Breast epithelium (tissue), 4 donors: Measurements from ENCODE around the gene STAT3. TPM values are rescaled to one million over a fixed set of nuclear protein-coding genes. Genes with fewer than 3 reads are reported as not detected.

ENCODE experiments used
- DNase-seq, 2 donors: peaks; one replicate each; pipeline ENCODE4 v3.0.0-alpha.2; 2019; ENCODE audit warnings: low spot score in 2 of 2
- H3K27ac ChIP-seq, 2 donors: fragments of 200-600 bp; sonication (generic) in 1 of 2; one replicate each; pipeline ENCODE4 v1.5.1; 2016 to 2019; ENCODE audit warnings: mild to moderate bottlenecking in 1 of 2
- H3K27me3 ChIP-seq, 2 donors: fragments of 200-600 bp; sonication (generic) in 1 of 2; one replicate each; pipeline versions ENCODE4 v1.5.1 to v1.6.0; 2017 to 2019; ENCODE audit warnings: control low read depth in 1 of 2, mild to moderate bottlenecking in 1 of 2
- H3K36me3 ChIP-seq: fragments of 200-600 bp; one replicate; pipeline ENCODE4 v1.5.1; 2019
- H3K4me1 ChIP-seq, 2 donors: fragments of 200-600 bp; sonication (generic); one replicate each; pipeline ENCODE4 v1.5.1; 2016 to 2019; ENCODE audit warnings: control low read depth in 1 of 2
- H3K4me3 ChIP-seq, 3 donors: fragments of 200-600 bp; sonication (generic); 1 replicate in 2 of 3; 2 replicates in 1 of 3; pipeline ENCODE4 v1.5.1; 2016 to 2019; ENCODE audit warnings: mild to moderate bottlenecking in 3 of 3, moderate library complexity in 2 of 3
- H3K9me3 ChIP-seq, 2 donors: fragments of 200-600 bp; sonication (generic) in 1 of 2; one replicate each; pipeline ENCODE4 v1.5.1; 2016 to 2019; ENCODE audit warnings: control low read depth in 1 of 2
- CTCF ChIP-seq, 3 donors: fragments of 450-650 bp; IDR thresholded peaks; one replicate each; pipeline ENCODE4 v1.5.1; 2016 to 2017; ENCODE audit warnings: antibody characterized with exemption in 3 of 3, mild to moderate bottlenecking in 3 of 3, moderate library complexity in 3 of 3
- POLR2A ChIP-seq: fragments of 450-650 bp; IDR thresholded peaks from one replicate; pipeline ENCODE4 v1.6.1; 2016; ENCODE audit warnings: antibody characterized with exemption, mild to moderate bottlenecking, moderate library complexity
- POLR2AphosphoS5 ChIP-seq, 3 donors: sonication (generic); formaldehyde crosslinking; IDR thresholded peaks; one replicate each; pipeline ENCODE4 v1.6.1; 2017; ENCODE audit warnings: antibody characterized with exemption in 3 of 3
- intact Hi-C: fragments of 100-400 bp; cut with DNase I; formaldehyde crosslinking; loops from one replicate; pipeline ENCODE4 v1.15.1; 2023; ENCODE audit warnings: low total_unique reads
- total RNA-seq, 3 donors: library from RNA; depleted of rRNA; stranded (reverse); fragments of >200 nt; gene quantifications; one replicate each; pipeline ENCODE4 v1.1.0, GENCODE V29; 2016

The STAT3 gene
- total RNA-seq, 3 donors from 2014 or later, result 193 to 322 (median 238) TPM

GRCh38 chr17:42296012-42296411 lies 92.2 kb downstream of the STAT3 start:
- intact Hi-C loops, result no loop called here
- no peak for TF ChIP-seq CTCF (IDR thresholded peaks at IDR 0.05)
- TF ChIP-seq POLR2A, result no peak
- no peak for TF ChIP-seq POLR2AphosphoS5 (IDR thresholded peaks at IDR 0.05)
- no peaks in the 10 kb centered on the region for H3K36me3 ChIP-seq

GRCh38 chr17:42294469-42295398 lies 93.5 kb downstream of the STAT3 start:
- H3K36me3 ChIP-seq, result no peaks in the 10 kb centered on the region
- intact Hi-C loops, result no loop called here
- no peak overlapping the region for H3K4me3 ChIP-seq
- H3K27me3 ChIP-seq, result no peaks in the 10 kb centered on the region
- H3K4me1 ChIP-seq, result peaks cover 0 to under 1% of the 10 kb centered on the region in 2 donors
- no peak for TF ChIP-seq CTCF (IDR thresholded peaks at IDR 0.05)
- no peak for TF ChIP-seq POLR2A
- no peak for TF ChIP-seq POLR2AphosphoS5 (IDR thresholded peaks at IDR 0.05)
- no peaks in the 10 kb centered on the region for H3K9me3 ChIP-seq
- DNase-seq, result peak; percentile 57 to 77
- peak overlapping the region; percentile 40 to 48 for H3K27ac ChIP-seq

More at GRCh38 chr17:42296012-42296411, 92.2 kb downstream of the STAT3 start:
- no peak for DNase-seq
- H3K4me3 ChIP-seq, result no peak overlapping the region
- no peak overlapping the region for H3K27ac ChIP-seq
- H3K4me1 ChIP-seq, result no peaks in the 10 kb centered on the region
- H3K9me3 ChIP-seq, result no peaks in the 10 kb centered on the region
- H3K27me3 ChIP-seq, result no peaks in the 10 kb centered on the region

GRCh38 chr17:42291129-42291528 lies 97.1 kb downstream of the STAT3 start:
- Histone ChIP-seq H3K9me3 (no peaks in the 10 kb centered on the region), H3K4me1 (peaks cover 13% of the 10 kb centered on the region in 2 donors), H3K27ac (no peak overlapping the region), H3K27me3 (no peaks in the 10 kb centered on the region), H3K4me3 (no peak overlapping the region), H3K36me3 (no peaks in the 10 kb centered on the region)
- intact Hi-C loops, result no loop called here
- TF ChIP-seq POLR2AphosphoS5 (IDR thresholded peaks at IDR 0.05) (no peak), CTCF (IDR thresholded peaks at IDR 0.05) (no peak), POLR2A (no peak)
- DNase-seq, result no peak

- no peaks in the 10 kb centered on the region for H3K27me3 ChIP-seq
- no peaks in the 10 kb centered on the region for H3K36me3 ChIP-seq
- no peak for DNase-seq
- no peak for TF ChIP-seq POLR2AphosphoS5 (IDR thresholded peaks at IDR 0.05)
- intact Hi-C loops, result no loop called here
- no peak overlapping the region for H3K4me3 ChIP-seq
- H3K27ac ChIP-seq, result peak overlapping the region in 1 of 2 donors; percentile 13
- H3K4me1 ChIP-seq, result peaks cover 13% of the 10 kb centered on the region in 2 donors
- H3K9me3 ChIP-seq, result no peaks in the 10 kb centered on the region
Observed at GRCh38 chr17:42290577-42290976, 97.7 kb downstream of the STAT3 start.

GRCh38 chr17:42289611-42290181 lies 98.5 kb downstream of the STAT3 start:
- H3K4me1 ChIP-seq, result peaks cover 13% of the 10 kb centered on the region in 2 donors
- H3K27ac ChIP-seq, result peak overlapping the region; percentile 91 to 92
- TF ChIP-seq POLR2AphosphoS5 (IDR thresholded peaks at IDR 0.05), result no peak
- no peak for TF ChIP-seq POLR2A
- no peak for TF ChIP-seq CTCF (IDR thresholded peaks at IDR 0.05)
- intact Hi-C loops, result no loop called here
- H3K4me3 ChIP-seq, result peak overlapping the region; percentile 75 to 91 (median 77)
- no peak for DNase-seq
- H3K36me3 ChIP-seq, result no peaks in the 10 kb centered on the region
- H3K9me3 ChIP-seq, result no peaks in the 10 kb centered on the region
- H3K27me3 ChIP-seq, result no peaks in the 10 kb centered on the region
